Measurements from ENCODE around the gene PDE7B. TPM values are rescaled to one million over a fixed set of nuclear protein-coding genes. Genes with fewer than 3 reads are reported as not detected.

PDE7B gene
- total and polyA plus RNA-seq, 4 donors, result 0.75 to 5.2 (median 1.3) TPM

GRCh38 chr6:135860361-135860760 lies 8.9 kb downstream of the PDE7B start:
- H3K36me3 ChIP-seq (ENCODE audit: control insufficient read depth in 4 of 4, insufficient read depth in 3 of 4, low read depth in 1 of 4, low read length in 3 of 4), result no peaks in the 10 kb centered on the region
- no peak overlapping the region for H3K9ac ChIP-seq (ENCODE audit: low read depth in 1 of 2, low read length in 2 of 2)
- no peak overlapping the region for H3K4me3 ChIP-seq (ENCODE audit: low read depth in 1 of 3, low read length in 3 of 3)
- no peak for TF ChIP-seq HNF4G (IDR thresholded peaks at IDR 0.05)
- TF ChIP-seq, protein P1, sequence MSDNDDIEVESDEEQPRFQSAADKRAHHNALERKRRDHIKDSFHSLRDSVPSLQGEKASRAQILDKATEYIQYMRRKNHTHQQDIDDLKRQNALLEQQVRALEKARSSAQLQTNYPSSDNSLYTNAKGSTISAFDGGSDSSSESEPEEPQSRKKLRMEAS (IDR thresholded peaks at IDR 0.05), result no peak
- TF ChIP-seq RAD21 (IDR thresholded peaks at IDR 0.05), result no peak
- no peak for TF ChIP-seq JUND (IDR thresholded peaks at IDR 0.05)
- no peak for TF ChIP-seq EGR1 (IDR thresholded peaks at IDR 0.05; ENCODE audit: low read depth in 2 of 2)
- TF ChIP-seq, protein P2, sequence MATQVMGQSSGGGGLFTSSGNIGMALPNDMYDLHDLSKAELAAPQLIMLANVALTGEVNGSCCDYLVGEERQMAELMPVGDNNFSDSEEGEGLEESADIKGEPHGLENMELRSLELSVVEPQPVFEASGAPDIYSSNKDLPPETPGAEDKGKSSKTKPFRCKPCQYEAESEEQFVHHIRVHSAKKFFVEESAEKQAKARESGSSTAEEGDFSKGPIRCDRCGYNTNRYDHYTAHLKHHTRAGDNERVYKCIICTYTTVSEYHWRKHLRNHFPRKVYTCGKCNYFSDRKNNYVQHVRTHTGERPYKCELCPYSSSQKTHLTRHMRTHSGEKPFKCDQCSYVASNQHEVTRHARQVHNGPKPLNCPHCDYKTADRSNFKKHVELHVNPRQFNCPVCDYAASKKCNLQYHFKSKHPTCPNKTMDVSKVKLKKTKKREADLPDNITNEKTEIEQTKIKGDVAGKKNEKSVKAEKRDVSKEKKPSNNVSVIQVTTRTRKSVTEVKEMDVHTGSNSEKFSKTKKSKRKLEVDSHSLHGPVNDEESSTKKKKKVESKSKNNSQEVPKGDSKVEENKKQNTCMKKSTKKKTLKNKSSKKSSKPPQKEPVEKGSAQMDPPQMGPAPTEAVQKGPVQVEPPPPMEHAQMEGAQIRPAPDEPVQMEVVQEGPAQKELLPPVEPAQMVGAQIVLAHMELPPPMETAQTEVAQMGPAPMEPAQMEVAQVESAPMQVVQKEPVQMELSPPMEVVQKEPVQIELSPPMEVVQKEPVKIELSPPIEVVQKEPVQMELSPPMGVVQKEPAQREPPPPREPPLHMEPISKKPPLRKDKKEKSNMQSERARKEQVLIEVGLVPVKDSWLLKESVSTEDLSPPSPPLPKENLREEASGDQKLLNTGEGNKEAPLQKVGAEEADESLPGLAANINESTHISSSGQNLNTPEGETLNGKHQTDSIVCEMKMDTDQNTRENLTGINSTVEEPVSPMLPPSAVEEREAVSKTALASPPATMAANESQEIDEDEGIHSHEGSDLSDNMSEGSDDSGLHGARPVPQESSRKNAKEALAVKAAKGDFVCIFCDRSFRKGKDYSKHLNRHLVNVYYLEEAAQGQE (IDR thresholded peaks at IDR 0.05), result no peak
- TF ChIP-seq, protein P3, sequence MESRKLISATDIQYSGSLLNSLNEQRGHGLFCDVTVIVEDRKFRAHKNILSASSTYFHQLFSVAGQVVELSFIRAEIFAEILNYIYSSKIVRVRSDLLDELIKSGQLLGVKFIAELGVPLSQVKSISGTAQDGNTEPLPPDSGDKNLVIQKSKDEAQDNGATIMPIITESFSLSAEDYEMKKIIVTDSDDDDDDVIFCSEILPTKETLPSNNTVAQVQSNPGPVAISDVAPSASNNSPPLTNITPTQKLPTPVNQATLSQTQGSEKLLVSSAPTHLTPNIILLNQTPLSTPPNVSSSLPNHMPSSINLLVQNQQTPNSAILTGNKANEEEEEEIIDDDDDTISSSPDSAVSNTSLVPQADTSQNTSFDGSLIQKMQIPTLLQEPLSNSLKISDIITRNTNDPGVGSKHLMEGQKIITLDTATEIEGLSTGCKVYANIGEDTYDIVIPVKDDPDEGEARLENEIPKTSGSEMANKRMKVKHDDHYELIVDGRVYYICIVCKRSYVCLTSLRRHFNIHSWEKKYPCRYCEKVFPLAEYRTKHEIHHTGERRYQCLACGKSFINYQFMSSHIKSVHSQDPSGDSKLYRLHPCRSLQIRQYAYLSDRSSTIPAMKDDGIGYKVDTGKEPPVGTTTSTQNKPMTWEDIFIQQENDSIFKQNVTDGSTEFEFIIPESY (IDR thresholded peaks at IDR 0.05), result no peak
- no peak for TF ChIP-seq GABPA (IDR thresholded peaks at IDR 0.05 in 1 of 2, conservative IDR thresholded peaks at IDR 0.05 in 1 of 2)
- no peak for TF ChIP-seq ATF3 (IDR thresholded peaks at IDR 0.05)
- H3K27me3 ChIP-seq (ENCODE audit: control insufficient read depth in 4 of 4, insufficient read depth in 4 of 4, low read length in 3 of 4), result no peaks in the 10 kb centered on the region
- no peak for DNase-seq (ENCODE audit: low spot score)
- 92% methylated on average over 2 of the region's 2 CpGs for WGBS
- no peaks in the 10 kb centered on the region for H3K9me3 ChIP-seq (ENCODE audit: control insufficient read depth in 4 of 4, low read length in 3 of 4)
- no peaks in the 10 kb centered on the region for H3K4me1 ChIP-seq (ENCODE audit: control insufficient read depth in 4 of 4, insufficient read depth in 4 of 4, low read length in 3 of 4)
- H3K27ac ChIP-seq (ENCODE audit: low read depth in 1 of 2, low read length in 2 of 2), result no peak overlapping the region

DNA sequence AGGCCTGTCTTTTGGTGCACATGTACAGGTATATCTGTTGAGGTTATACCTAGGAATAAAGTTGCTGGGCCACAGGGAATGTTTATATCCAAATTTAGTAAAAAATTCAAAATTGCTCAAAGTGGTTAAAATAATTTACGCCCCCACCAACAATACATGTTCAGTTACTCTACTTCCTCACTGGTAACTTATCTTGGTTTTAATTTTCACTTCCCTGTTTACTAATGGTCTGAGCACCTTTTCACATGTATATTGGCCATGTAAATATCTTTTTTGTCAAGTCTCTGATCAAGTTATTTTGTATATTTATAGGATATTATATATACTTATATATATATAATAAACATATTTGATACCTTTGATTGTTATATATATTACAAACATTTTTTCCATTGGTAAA lies 9.7 kb downstream of the PDE7B start:
- H3K4me3 ChIP-seq (ENCODE audit: low read depth in 1 of 3, low read length in 3 of 3), result no peak overlapping the region
- no peaks in the 10 kb centered on the region for H3K9me3 ChIP-seq (ENCODE audit: control insufficient read depth in 4 of 4, low read length in 3 of 4)
- peaks cover 0 to under 1% (median 0%) of the 10 kb centered on the region in 4 donors for H3K4me1 ChIP-seq (ENCODE audit: control insufficient read depth in 4 of 4, insufficient read depth in 4 of 4, low read length in 3 of 4)
- H3K27ac ChIP-seq (ENCODE audit: low read depth in 1 of 2, low read length in 2 of 2), result no peak overlapping the region
- H3K27me3 ChIP-seq (ENCODE audit: control insufficient read depth in 4 of 4, insufficient read depth in 4 of 4, low read length in 3 of 4), result no peaks in the 10 kb centered on the region
- no peak overlapping the region for H3K9ac ChIP-seq (ENCODE audit: low read depth in 1 of 2, low read length in 2 of 2)
- no peak for DNase-seq (ENCODE audit: low spot score)
- WGBS, result 93% methylated on average over 1 of the region's 1 CpG
- no peaks in the 10 kb centered on the region for H3K36me3 ChIP-seq (ENCODE audit: control insufficient read depth in 4 of 4, insufficient read depth in 3 of 4, low read depth in 1 of 4, low read length in 3 of 4)
- no peak for TF ChIP-seq SP1 (IDR thresholded peaks at IDR 0.05)
- TF ChIP-seq GABPA (IDR thresholded peaks at IDR 0.05 in 1 of 2, conservative IDR thresholded peaks at IDR 0.05 in 1 of 2), result no peak
- TF ChIP-seq, protein P4, sequence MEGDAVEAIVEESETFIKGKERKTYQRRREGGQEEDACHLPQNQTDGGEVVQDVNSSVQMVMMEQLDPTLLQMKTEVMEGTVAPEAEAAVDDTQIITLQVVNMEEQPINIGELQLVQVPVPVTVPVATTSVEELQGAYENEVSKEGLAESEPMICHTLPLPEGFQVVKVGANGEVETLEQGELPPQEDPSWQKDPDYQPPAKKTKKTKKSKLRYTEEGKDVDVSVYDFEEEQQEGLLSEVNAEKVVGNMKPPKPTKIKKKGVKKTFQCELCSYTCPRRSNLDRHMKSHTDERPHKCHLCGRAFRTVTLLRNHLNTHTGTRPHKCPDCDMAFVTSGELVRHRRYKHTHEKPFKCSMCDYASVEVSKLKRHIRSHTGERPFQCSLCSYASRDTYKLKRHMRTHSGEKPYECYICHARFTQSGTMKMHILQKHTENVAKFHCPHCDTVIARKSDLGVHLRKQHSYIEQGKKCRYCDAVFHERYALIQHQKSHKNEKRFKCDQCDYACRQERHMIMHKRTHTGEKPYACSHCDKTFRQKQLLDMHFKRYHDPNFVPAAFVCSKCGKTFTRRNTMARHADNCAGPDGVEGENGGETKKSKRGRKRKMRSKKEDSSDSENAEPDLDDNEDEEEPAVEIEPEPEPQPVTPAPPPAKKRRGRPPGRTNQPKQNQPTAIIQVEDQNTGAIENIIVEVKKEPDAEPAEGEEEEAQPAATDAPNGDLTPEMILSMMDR (IDR thresholded peaks at IDR 0.05; ENCODE audit: low read depth, low read length, missing input control), result no peak
- no peak for TF ChIP-seq FOXA1 (IDR thresholded peaks at IDR 0.05)
- TF ChIP-seq RXRA (IDR thresholded peaks at IDR 0.05), result no peak
- TF ChIP-seq, protein P3 (IDR thresholded peaks at IDR 0.05), result no peak
- no peak for TF ChIP-seq YY1 (IDR thresholded peaks at IDR 0.05)
- no peak for TF ChIP-seq RAD21 (IDR thresholded peaks at IDR 0.05)
- TF ChIP-seq HNF4G (IDR thresholded peaks at IDR 0.05), result no peak
- no peak for TF ChIP-seq FOXA2 (IDR thresholded peaks at IDR 0.05)
- TF ChIP-seq ATF3 (IDR thresholded peaks at IDR 0.05), result no peak
- TF ChIP-seq, protein P2 (IDR thresholded peaks at IDR 0.05), result no peak
- no peak for TF ChIP-seq JUND (IDR thresholded peaks at IDR 0.05)
- TF ChIP-seq HNF4A (conservative IDR thresholded peaks at IDR 0.05), result no peak
- no peak for TF ChIP-seq EGR1 (IDR thresholded peaks at IDR 0.05; ENCODE audit: low read depth in 2 of 2)
- TF ChIP-seq TAF1 (conservative IDR thresholded peaks at IDR 0.05), result no peak
- TF ChIP-seq, protein P1 (IDR thresholded peaks at IDR 0.05), result no peak
